GM19455 (cell line): ENCODE measurements around the gene CAPZB.
"Not testable (repeated sequence)": the region's sequence is repeated elsewhere in the genome, so short reads cannot be mapped to it uniquely, and the experiment has no call there.

Experiments
- ATAC-seq: cut with Tn5 transposase; IDR thresholded peaks from one replicate; pipeline ENCODE4 v1.9.1; 2021; ENCODE audit not compliant: unreplicated experiment

Gene CAPZB

GRCh38 chr1:19485362-19486187 lies at the start of gene CAPZB:
TSS of gene CAPZB (minus strand) at chr1:19485539. CDS start at chr1:19485438, 101 bp downstream.
- peak; percentile 74 for ATAC-seq

- ATAC-seq = no peak
Observed at GRCh38 chr1:19534281-19534680, 48.9 kb upstream of the CAPZB start.

- ATAC-seq = no peak
Observed at GRCh38 chr1:19533626-19534025, 48.3 kb upstream of the CAPZB start.

GRCh38 chr1:19532519-19532918 lies 47.2 kb upstream of the CAPZB start:
- ATAC-seq = no peak

DNA sequence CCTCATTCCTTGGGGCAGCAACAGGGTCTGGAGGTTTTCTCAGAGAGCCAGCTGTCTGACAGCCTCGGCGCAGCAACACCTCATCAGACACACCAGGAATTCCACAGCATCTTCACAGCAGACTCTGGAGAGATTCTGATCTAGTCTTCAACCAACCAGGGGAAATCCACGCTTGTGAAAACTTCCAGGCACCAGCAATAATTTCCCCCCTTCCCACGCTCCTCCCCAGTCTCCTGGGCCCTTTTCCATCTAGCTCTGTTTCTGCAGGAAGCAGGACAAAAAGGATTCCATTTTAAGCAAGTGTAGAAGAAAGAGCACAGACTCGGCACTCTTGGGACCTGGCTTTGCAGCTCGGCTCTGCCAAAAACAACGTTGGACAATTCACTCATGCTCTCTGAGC lies 44.3 kb upstream of the CAPZB start:
- no peak for ATAC-seq

- no peak for ATAC-seq
Observed at GRCh38 chr1:19528438-19528837, 43.1 kb upstream of the CAPZB start.

DNA sequence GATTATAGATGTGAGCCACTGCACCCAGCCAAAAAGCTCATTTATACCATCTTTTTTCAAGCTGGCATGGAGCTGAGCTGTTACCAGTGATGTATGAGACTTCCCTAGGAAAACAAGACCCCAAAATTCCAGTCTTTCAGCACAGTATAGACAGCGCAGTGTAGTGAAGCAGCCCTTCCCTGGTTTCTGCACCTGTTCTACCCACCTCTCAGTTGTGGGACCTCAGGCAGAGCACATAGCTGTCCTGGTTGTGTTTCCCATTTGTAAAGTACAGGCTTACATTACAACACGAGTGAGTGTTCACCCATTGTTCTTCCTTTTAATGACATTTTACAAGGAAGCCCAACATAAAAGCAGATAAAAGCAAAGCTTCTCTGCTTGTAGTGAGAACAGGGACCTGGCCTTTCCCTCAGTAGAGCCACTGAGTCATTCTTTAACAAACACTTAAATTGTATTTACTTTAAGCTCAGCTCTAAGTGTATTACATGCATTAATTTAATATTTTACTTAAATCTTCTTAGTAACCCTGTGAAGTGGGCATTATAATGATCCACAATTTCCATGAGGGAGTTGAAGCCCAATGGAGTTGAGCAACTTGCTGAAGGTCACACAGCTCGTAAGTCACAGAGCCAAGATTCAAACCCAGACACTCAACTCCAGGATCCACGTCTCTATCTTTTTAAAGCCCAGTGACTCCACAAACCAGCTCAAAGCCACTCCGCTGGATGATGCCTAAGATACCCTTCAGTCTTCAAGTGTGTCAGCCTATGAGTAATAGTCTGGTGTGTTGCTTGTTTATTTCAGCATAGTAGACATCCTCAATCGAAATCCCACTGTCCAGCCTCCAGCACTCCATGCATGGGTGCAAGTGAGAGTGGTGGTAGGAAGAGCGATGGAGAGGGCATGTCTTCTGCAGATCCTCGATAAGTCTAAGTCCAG lies 40.5 kb upstream of the CAPZB start:
- no peak for ATAC-seq

- ATAC-seq = no peak
Observed at GRCh38 chr1:19524791-19525190, 39.5 kb upstream of the CAPZB start.

- ATAC-seq = not testable (repeated sequence)
Observed at GRCh38 chr1:19522570-19522969, 37.2 kb upstream of the CAPZB start.

- ATAC-seq = no peak
Observed at GRCh38 chr1:19521411-19521810, 36.1 kb upstream of the CAPZB start.

DNA sequence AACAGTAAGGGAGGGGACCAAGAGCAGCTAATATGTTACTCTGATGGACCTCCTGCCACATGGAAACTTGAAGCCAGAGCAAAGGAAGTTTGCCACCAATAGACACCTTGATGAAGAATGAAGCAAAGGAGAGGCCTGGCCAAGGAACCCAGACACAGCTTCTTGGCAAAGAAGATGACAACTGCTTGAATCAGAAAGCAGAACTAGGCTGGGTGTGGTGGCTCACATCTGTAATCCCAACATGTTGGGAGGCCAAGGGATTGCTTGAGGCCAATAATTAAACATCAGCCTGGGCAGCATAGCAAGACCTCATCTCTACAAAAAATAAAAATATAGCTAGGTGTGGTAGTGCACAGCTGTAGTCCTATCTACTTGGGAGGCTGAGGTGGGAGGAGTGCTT lies 31.7 kb upstream of the CAPZB start:
- no peak for ATAC-seq

DNA sequence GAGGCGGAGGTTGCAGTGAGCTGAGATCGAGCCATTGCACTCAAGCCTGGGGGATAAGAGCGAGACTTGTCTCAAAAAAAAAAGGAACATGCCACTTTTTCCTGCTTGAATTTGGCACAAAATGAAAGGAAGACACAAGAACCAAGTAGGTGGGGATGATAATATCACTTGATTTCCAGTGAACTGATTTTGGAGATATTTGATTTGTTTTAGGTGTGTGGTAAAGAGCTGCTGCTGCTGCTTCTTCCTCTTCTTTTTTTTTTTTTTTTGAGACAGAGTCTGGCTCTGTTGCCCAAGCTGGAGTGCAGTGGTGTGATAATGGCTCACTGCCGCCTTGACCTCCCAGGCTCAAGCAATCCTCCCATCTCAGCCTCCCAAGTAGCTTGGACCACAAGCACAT lies 29.9 kb upstream of the CAPZB start:
- ATAC-seq = no peak

DNA sequence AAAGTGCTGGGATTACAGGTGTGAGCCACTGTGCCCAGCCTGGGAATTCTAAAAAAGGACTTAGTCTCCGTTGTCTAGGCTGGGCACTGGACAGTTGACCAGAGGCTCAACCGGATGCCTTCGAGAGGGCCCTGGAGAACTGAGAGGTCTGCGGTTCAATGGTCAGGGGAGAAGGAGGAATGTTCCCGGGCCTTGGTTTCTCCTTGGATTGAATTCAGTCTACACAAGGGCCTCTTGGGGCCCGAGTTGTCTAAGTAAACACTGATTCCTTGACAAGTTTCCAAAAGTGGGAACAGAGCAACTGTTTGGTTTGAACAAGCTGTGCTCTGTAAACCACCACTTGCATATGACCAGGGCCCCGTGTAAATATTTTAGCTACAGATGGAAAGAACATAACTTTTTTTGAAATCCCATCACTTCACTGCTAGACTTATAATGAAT lies 29.1 kb upstream of the CAPZB start:
- ATAC-seq = no peak

- ATAC-seq = no peak
Observed at GRCh38 chr1:19512545-19512944, 27.2 kb upstream of the CAPZB start.

DNA sequence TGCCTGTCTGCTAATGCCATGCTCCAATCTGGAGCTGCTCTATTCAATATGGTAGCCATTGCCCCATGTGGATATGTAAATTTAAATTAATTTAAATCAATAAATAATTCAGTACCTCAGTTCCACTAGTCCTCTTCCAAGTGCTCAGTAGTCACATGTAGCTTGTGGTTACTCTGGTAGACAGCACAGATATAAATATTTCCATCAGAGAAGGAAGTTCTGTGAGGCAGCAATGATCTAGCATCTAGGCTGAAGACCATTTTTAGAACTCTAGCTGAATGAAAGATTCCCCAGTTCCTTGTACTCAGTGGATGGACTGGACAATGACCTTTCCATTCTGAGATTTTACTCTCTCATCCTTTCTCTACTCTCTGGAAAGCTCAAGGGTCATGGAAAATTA lies 25.8 kb upstream of the CAPZB start:
- ATAC-seq = no peak

GRCh38 chr1:19509647-19510046 lies 24.3 kb upstream of the CAPZB start:
- not testable (repeated sequence) for ATAC-seq

- no peak for ATAC-seq
Observed at GRCh38 chr1:19507516-19507915, 22.2 kb upstream of the CAPZB start.

DNA sequence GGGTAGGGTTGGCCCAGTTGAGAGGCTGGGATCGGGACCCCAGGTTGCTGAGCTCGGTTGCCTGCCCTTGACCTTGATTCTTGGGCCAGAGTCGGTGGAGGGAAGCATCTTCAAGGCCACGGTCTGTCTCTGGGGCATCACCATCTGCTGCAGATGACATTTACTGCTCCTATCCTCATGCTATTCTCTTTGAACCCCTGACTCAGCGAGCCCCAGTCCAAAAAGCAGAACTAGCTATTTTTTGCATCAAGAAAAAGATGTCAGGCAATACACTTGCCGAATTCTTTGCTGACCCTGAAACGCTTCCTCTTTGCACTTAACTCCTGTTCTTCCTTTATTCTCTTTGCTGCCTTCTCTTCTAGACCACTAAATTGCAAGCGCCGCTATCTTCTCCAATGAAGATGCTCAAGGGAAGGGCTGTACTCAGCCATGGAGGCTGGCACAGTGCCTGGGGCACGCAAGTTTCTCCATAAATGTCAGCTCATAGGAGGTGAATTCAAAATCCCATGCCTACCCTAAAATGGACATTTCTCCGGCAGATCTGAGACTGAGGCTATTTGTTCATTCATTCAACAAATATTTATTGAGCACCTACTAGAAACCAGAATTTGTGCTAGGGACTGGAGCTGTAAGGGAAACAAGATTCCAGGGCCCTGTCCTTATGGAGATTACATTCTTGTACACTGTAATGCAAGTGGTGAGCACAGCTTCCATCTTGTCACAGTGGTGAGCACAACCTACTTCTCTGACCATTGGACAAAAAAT lies 20.5 kb upstream of the CAPZB start:
- ATAC-seq = no peak

GRCh38 chr1:19504796-19505692 lies 19.7 kb upstream of the CAPZB start:
- no peak for ATAC-seq

DNA sequence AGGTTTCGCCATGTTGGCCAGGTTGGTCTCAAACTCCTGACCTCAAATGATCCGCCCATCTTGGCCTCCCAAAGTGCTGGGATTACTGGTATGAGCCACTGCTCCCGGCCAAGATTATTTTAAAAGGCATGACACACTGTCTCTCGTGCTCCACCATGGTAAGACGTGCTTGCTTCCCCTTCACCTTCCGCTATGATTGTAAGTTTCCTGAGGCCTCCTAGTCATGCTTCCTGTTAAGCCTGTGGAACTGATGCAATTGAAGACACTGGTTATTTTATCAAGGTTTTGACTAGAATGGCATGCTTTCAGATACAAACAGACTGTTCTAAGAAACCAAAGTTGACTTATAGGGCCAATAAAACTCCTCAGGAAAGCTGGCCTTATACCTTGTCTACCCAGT lies 16.9 kb upstream of the CAPZB start:
- not testable (repeated sequence) for ATAC-seq
